Glutamatergic neuron (in vitro differentiated cells): Measurements from ENCODE around the gene SIRPG. TPM values are rescaled to one million over a fixed set of nuclear protein-coding genes. Genes with fewer than 3 reads are reported as not detected.
"Not testable (repeated sequence)": the region's sequence is repeated elsewhere in the genome, so short reads cannot be mapped to it uniquely, and the experiment has no call there.

Experiments used
- DNase-seq: peaks from one replicate; pipeline ENCODE4 v3.0.0; 2022
- H3K27ac Mint-ChIP-seq: one replicate; pipeline ENCODE4 v1.8.0; 2020; ENCODE audit warnings: mild to moderate bottlenecking, mixed read lengths, inconsistent platforms; ENCODE audit not compliant: unreplicated experiment
- H3K27me3 Mint-ChIP-seq: one replicate; pipeline ENCODE4 v1.8.0; 2020; ENCODE audit warnings: mild to moderate bottlenecking, moderate library complexity, mixed read lengths, inconsistent platforms; ENCODE audit not compliant: unreplicated experiment
- H3K36me3 Mint-ChIP-seq: one replicate; pipeline ENCODE4 v1.8.0; 2020; ENCODE audit warnings: mild to moderate bottlenecking, mixed read lengths, inconsistent platforms; ENCODE audit not compliant: unreplicated experiment
- H3K4me1 Mint-ChIP-seq: one replicate; pipeline ENCODE4 v1.8.0; 2020; ENCODE audit warnings: mild to moderate bottlenecking, low read depth, mixed read lengths, inconsistent platforms; ENCODE audit not compliant: unreplicated experiment
- H3K4me3 Mint-ChIP-seq: one replicate; pipeline ENCODE4 v1.8.0; 2020; ENCODE audit warnings: mild to moderate bottlenecking, mixed read lengths, inconsistent platforms; ENCODE audit not compliant: unreplicated experiment
- H3K9me3 Mint-ChIP-seq: one replicate; pipeline ENCODE4 v1.8.0; 2020; ENCODE audit warnings: mild to moderate bottlenecking, moderate library complexity, mixed read lengths, inconsistent platforms; ENCODE audit not compliant: unreplicated experiment
- CTCF ChIP-seq: fragments of 200-600 bp; sonication (generic); IDR thresholded peaks from one replicate; pipeline ENCODE4 v1.5.0; 2021; ENCODE audit not compliant: partially characterized antibody, unreplicated experiment
- total RNA-seq: library from RNA; stranded (reverse); fragmentation: NEBNext Ultra II Directional; extraction: Animal tissue kit (Norgen Biotek cat#: 25700); gene quantifications from one replicate; pipeline ENCODE4 v1.2.1, GENCODE V29; 2021; ENCODE audit not compliant: unreplicated experiment

The SIRPG gene
- total RNA-seq, 1 donor from 2014 or later = not detected

GRCh38 chr20:1619861-1620444, 37.6 kb downstream of the SIRPG start, which contains the start of gene SIRPB1:
Gene SIRPB1 (minus strand): TSS chr20:1620009. CDS start chr20:1619944, 65 bp downstream.
- H3K4me1 Mint-ChIP-seq = no peaks in the 10 kb centered on the region
- H3K27me3 Mint-ChIP-seq = peaks cover 4% of the 10 kb centered on the region
- H3K36me3 Mint-ChIP-seq = no peaks in the 10 kb centered on the region
- no peak within 1 kb of the TSS for H3K27ac Mint-ChIP-seq
- H3K9me3 Mint-ChIP-seq = no peaks in the 10 kb centered on the region
- no peak within 1 kb of the TSS for H3K4me3 Mint-ChIP-seq
- no peak for DNase-seq
- no peak for TF ChIP-seq CTCF

GRCh38 chr20:1618954-1619540, 38.5 kb downstream of the SIRPG start:
- Mint-ChIP-seq H3K4me1 (no peaks in the 10 kb centered on the region), H3K9me3 (peaks cover 1% of the 10 kb centered on the region), H3K27ac (no peak overlapping the region), H3K4me3 (no peak overlapping the region), H3K27me3 (peaks cover 4% of the 10 kb centered on the region), H3K36me3 (no peaks in the 10 kb centered on the region)
- DNase-seq = no peak
- TF ChIP-seq CTCF = no peak

GRCh38 chr20:1618479-1618878, 39.1 kb downstream of the SIRPG start:
- peaks cover 4% of the 10 kb centered on the region for H3K27me3 Mint-ChIP-seq
- H3K9me3 Mint-ChIP-seq = peaks cover 1% of the 10 kb centered on the region
- TF ChIP-seq CTCF = no peak
- DNase-seq = no peak
- no peak overlapping the region for H3K27ac Mint-ChIP-seq
- H3K4me3 Mint-ChIP-seq = no peak overlapping the region
- no peaks in the 10 kb centered on the region for H3K36me3 Mint-ChIP-seq
- no peaks in the 10 kb centered on the region for H3K4me1 Mint-ChIP-seq

- no peaks in the 10 kb centered on the region for H3K36me3 Mint-ChIP-seq
- no peak overlapping the region for H3K4me3 Mint-ChIP-seq
- no peak overlapping the region for H3K27ac Mint-ChIP-seq
- H3K4me1 Mint-ChIP-seq = no peaks in the 10 kb centered on the region
- H3K9me3 Mint-ChIP-seq = peaks cover 1% of the 10 kb centered on the region
- no peak for DNase-seq
- peaks cover 2% of the 10 kb centered on the region for H3K27me3 Mint-ChIP-seq
- no peak for TF ChIP-seq CTCF
Observed at GRCh38 chr20:1616858-1617434, 40.6 kb downstream of the SIRPG start.

- DNase-seq, H3K27ac Mint-ChIP-seq, H3K4me1 Mint-ChIP-seq, H3K4me3 Mint-ChIP-seq, H3K36me3 Mint-ChIP-seq, H3K27me3 Mint-ChIP-seq, H3K9me3 Mint-ChIP-seq: not testable (repeated sequence)
Observed at GRCh38 chr20:1610404-1610803, 47.2 kb downstream of the SIRPG start.

GRCh38 chr20:1608678-1609347, 48.8 kb downstream of the SIRPG start:
- not testable (repeated sequence) for DNase-seq, H3K4me1 Mint-ChIP-seq, H3K36me3 Mint-ChIP-seq, H3K4me3 Mint-ChIP-seq, H3K27me3 Mint-ChIP-seq, H3K27ac Mint-ChIP-seq, H3K9me3 Mint-ChIP-seq
